ENCODE results near the gene CDYL2.

DNA sequence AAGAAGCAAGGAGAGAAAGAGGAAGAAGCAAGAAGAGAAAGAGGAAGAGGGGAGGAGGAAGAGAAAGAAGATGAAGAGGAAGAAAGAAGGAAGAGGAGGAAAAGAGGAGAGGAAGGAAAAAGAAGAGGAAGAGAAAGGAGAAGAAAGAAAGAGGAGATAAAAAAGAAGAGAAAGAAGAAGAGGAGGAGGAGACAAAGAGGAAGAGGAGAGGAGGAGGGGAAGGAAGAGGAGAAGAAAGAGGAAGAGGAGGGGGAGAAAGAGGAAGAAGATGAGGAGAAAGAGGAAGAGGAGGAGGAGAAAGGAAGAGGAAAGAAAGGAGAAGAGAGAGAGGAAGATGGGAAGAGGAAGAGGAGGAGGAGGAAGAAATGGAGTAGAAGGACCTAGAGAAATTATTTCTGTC, 80.4 kb downstream of the CDYL2 start:
- TF ChIP-seq, protein P1, sequence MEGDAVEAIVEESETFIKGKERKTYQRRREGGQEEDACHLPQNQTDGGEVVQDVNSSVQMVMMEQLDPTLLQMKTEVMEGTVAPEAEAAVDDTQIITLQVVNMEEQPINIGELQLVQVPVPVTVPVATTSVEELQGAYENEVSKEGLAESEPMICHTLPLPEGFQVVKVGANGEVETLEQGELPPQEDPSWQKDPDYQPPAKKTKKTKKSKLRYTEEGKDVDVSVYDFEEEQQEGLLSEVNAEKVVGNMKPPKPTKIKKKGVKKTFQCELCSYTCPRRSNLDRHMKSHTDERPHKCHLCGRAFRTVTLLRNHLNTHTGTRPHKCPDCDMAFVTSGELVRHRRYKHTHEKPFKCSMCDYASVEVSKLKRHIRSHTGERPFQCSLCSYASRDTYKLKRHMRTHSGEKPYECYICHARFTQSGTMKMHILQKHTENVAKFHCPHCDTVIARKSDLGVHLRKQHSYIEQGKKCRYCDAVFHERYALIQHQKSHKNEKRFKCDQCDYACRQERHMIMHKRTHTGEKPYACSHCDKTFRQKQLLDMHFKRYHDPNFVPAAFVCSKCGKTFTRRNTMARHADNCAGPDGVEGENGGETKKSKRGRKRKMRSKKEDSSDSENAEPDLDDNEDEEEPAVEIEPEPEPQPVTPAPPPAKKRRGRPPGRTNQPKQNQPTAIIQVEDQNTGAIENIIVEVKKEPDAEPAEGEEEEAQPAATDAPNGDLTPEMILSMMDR (IDR thresholded peaks at IDR 0.05): no peak
- TF ChIP-seq POLR2AphosphoS5 (IDR thresholded peaks at IDR 0.05) (no peak), EP300 (IDR thresholded peaks at IDR 0.05) (no peak)
